Cardiac fibroblast (primary cell): ENCODE data around the gene CPEB2.

Source experiments
- DNase-seq, 2 donors: peaks; one replicate each; pipeline versions ENCODE4 v3.0.0 to v3.0.0-alpha.2; 2010; ENCODE audit warnings: low read depth in 2 of 2
- H3K4me3 ChIP-seq, 2 donors: replicated peaks in 1 of 2; 1 replicate in 1 of 2; 2 replicates in 1 of 2; pipeline ENCODE4 v1.5.1; 2011; ENCODE audit warnings: low read depth in 2 of 2, low read length in 2 of 2, mild to moderate bottlenecking in 2 of 2, moderate library complexity in 1 of 2
- CTCF ChIP-seq: IDR thresholded peaks from one replicate; pipeline ENCODE4 v1.5.1; 2011; ENCODE audit warnings: low read depth, mild to moderate bottlenecking, low read length, inconsistent platforms

CPEB2 gene

GRCh38 chr4:14985161-14985560 lies 17.1 kb upstream of the CPEB2 start:
- peak; percentile 19 to 21 for DNase-seq
- H3K4me3 ChIP-seq: no peak overlapping the region
- no peak for TF ChIP-seq CTCF

- no peak overlapping the region for H3K4me3 ChIP-seq
- TF ChIP-seq CTCF: no peak
- DNase-seq: no peak
These were observed 16.4 kb upstream of the CPEB2 start for GRCh38 chr4:14985843-14986242.

GRCh38 chr4:14987054-14987453 lies 15.2 kb upstream of the CPEB2 start:
- TF ChIP-seq CTCF: no peak
- no peak for DNase-seq
- H3K4me3 ChIP-seq: no peak overlapping the region

- TF ChIP-seq CTCF: no peak
- H3K4me3 ChIP-seq: no peak overlapping the region
- DNase-seq: no peak
These were observed 11.8 kb upstream of the CPEB2 start for GRCh38 chr4:14990484-14990883.

- TF ChIP-seq CTCF: no peak
- no peak overlapping the region for H3K4me3 ChIP-seq
- peak in 1 of 2 donors; percentile 70 for DNase-seq
These were observed 8.0 kb upstream of the CPEB2 start for GRCh38 chr4:14994242-14994641.

GRCh38 chr4:15001248-15001868 lies 923 bp upstream of the CPEB2 start:
- peak; percentile 92 to 97 for DNase-seq

More at GRCh38 chr4:15001248-15001868, 923 bp upstream of the CPEB2 start:
- TF ChIP-seq CTCF: no peak
- H3K4me3 ChIP-seq: peak overlapping the region; percentile 69 to 78
